Fibroblast of lung (primary cell): ENCODE measurements around the gene TUBGCP6. TPM values are rescaled to one million over a fixed set of nuclear protein-coding genes. Genes with fewer than 3 reads are reported as not detected.

Experiments used
- DNase-seq, 2 donors: peaks; one replicate each; pipeline versions ENCODE4 v3.0.0 to v3.0.0-alpha.2; 2010; ENCODE audit warnings: low read depth in 2 of 2
- H2AFZ ChIP-seq: 2 replicates; pipeline ENCODE4 v1.5.1; 2012; ENCODE audit warnings: low read length, control low read depth, inconsistent platforms
- H3K27ac ChIP-seq: 2 replicates; pipeline ENCODE4 v1.5.1; 2011; ENCODE audit warnings: low read length, control low read depth; ENCODE audit not compliant: insufficient read depth
- H3K27me3 ChIP-seq: 2 replicates; pipeline ENCODE4 v1.5.1; 2011; ENCODE audit warnings: mild to moderate bottlenecking, low read length; ENCODE audit not compliant: control insufficient read depth, insufficient read depth
- H3K36me3 ChIP-seq: 2 replicates; pipeline ENCODE4 v1.5.1; 2011; ENCODE audit warnings: low read length; ENCODE audit not compliant: control insufficient read depth, insufficient read depth
- H3K4me1 ChIP-seq: 2 replicates; pipeline ENCODE4 v1.5.1; 2011; ENCODE audit warnings: low read length; ENCODE audit not compliant: control insufficient read depth, insufficient read depth; ENCODE audit errors: extremely low read depth
- H3K4me2 ChIP-seq: 2 replicates; pipeline ENCODE4 v1.5.1; 2011; ENCODE audit warnings: low read length, control low read depth; ENCODE audit not compliant: insufficient read depth; ENCODE audit errors: extremely low read depth
- H3K4me3 ChIP-seq, 4 experiments: fragments of 200-600 bp in 1 of 4; sonication (generic) in 1 of 4; replicated peaks in 1 of 4; 2 replicates each; pipeline ENCODE4 v1.5.1; 2011 to 2016; ENCODE audit warnings: low read length in 4 of 4, low read depth in 3 of 4, mild to moderate bottlenecking in 3 of 4, control low read depth in 2 of 4, inconsistent platforms in 1 of 4, mixed read lengths in 1 of 4; ENCODE audit not compliant: insufficient read depth in 1 of 4; ENCODE audit errors: control extremely low read depth in 1 of 4
- H3K79me2 ChIP-seq: 2 replicates; pipeline ENCODE4 v1.5.1; 2012; ENCODE audit warnings: mild to moderate bottlenecking, low read length, inconsistent platforms; ENCODE audit not compliant: control insufficient read depth, insufficient read depth
- H3K9ac ChIP-seq: 2 replicates; pipeline ENCODE4 v1.5.1; 2011; ENCODE audit warnings: mild to moderate bottlenecking, low read length, control low read depth; ENCODE audit not compliant: insufficient read depth
- H3K9me3 ChIP-seq: 2 replicates; pipeline ENCODE4 v1.5.1; 2012; ENCODE audit warnings: low read depth, low read length; ENCODE audit not compliant: control insufficient read depth, insufficient read depth
- H4K20me1 ChIP-seq: 2 replicates; pipeline ENCODE4 v1.5.1; 2011; ENCODE audit warnings: low read length; ENCODE audit not compliant: control insufficient read depth, insufficient read depth; ENCODE audit errors: extremely low read depth
- CTCF ChIP-seq, 2 donors: IDR thresholded peaks in 1 of 2; conservative IDR thresholded peaks in 1 of 2; 1 replicate in 1 of 2; 2 replicates in 1 of 2; pipeline ENCODE4 v1.5.1; 2011 to 2012; ENCODE audit warnings: low read length in 2 of 2, control low read depth in 1 of 2, inconsistent platforms in 1 of 2, low read depth in 1 of 2, mild to moderate bottlenecking in 1 of 2
- EZH2 ChIP-seq: IDR thresholded peaks from 2 replicates; pipeline ENCODE4 v1.5.1; 2012; ENCODE audit warnings: low read length, control low read depth, mild to moderate bottlenecking; ENCODE audit errors: missing control alignments
- polyA plus RNA-seq, 2 donors: library from polyadenylated mRNA; depleted of rRNA in 1 of 2; stranded (reverse) in 1 of 2; unstranded in 1 of 2; fragments of >200 nt; gene quantifications; 2 replicates each; pipeline ENCODE4 v1.2.1, GENCODE V29; 2011 to 2012; ENCODE audit warnings: missing spikeins in 1 of 2
- total RNA-seq: library from RNA; depleted of rRNA; stranded (reverse); fragments of >200 nt; gene quantifications from 2 replicates; pipeline ENCODE4 v1.2.1, GENCODE V29; 2014

Gene TUBGCP6
- total and polyA plus RNA-seq, 2 donors (not counting 1 experiment from before 2014, with no cell fraction given), result 6.7 to 23.8 TPM

DNA sequence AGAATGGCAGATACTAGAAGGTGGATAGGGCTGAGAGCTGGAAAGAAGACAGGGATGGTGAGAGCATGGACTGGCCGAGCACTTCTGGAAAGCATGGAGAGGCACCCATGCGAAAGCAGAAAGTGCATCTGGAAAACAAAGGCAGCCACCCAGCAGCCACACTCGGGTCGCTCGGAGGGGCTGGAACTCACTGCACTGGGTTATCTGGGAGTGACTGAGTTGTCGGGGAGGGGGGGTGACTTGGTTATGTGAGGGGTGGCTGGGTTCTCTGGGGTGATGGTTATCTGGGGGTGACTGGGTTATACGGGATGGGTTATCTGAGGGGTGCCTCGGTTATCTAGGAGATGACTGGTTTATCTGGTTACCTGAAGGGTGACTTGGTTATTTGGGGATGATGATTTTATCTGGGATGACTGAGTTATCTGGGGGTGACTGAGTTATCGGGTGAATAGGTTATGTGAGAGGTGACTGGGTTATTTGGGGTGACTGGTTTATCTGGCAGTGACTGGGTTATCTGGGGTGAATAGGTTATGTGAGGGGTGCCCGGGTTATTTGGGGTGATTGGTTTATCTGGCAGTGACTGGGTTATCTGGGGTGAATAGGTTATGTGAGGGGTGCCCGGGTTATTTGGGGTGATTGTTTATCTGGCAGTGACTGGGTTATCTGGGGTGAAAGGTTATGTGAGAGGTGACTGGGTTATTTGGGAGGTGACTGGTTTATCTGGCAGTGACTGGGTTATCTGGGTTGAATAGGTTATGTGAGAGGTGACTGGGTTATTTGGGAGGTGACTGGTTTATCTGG lies 76.9 kb downstream of the TUBGCP6 start:
- Histone ChIP-seq H3K9me3 (no peaks in the 10 kb centered on the region), H3K4me1 (no peaks in the 10 kb centered on the region), H3K79me2 (no peaks in the 10 kb centered on the region), H3K27me3 (peaks cover 13% of the 10 kb centered on the region), H3K4me2 (no peak overlapping the region), H3K4me3 (no peak overlapping the region), H3K36me3 (no peaks in the 10 kb centered on the region), H4K20me1 (no peaks in the 10 kb centered on the region), H3K27ac (no peak overlapping the region), H3K9ac (no peak overlapping the region), H2AFZ (no peak overlapping the region)
- DNase-seq, result no peak
- no peak for TF ChIP-seq CTCF (conservative IDR thresholded peaks at IDR 0.05 in 1 of 2, IDR thresholded peaks at IDR 0.05 in 1 of 2; ENCODE audit: low read depth in 1 of 2, low read length in 2 of 2)
- TF ChIP-seq EZH2, result no peak

Other genes with a start within 250 kb of the TUBGCP6 start
- gene IL17REL, start 232.3 kb downstream of the TUBGCP6 start, total RNA-seq, result under 0.01 TPM in 1 of 2 replicates, not detected in the other
- gene IL17REL, start 232.3 kb downstream of the TUBGCP6 start, polyA plus RNA-seq, result not detected in 2 replicates
- not detected in 2 replicates for gene TTLL8, start 186.7 kb downstream of the TUBGCP6 start, total RNA-seq
- not detected in 2 replicates for gene TTLL8, start 186.7 kb downstream of the TUBGCP6 start, polyA plus RNA-seq
- under 0.01 TPM in 2 replicates for gene MLC1, start 159.6 kb downstream of the TUBGCP6 start, total RNA-seq
- not detected in 2 replicates for gene MLC1, start 159.6 kb downstream of the TUBGCP6 start, polyA plus RNA-seq
- 0.83 and 1.0 TPM in 2 replicates for gene MOV10L1, start 155.0 kb downstream of the TUBGCP6 start, total RNA-seq
- 0.03 and 0.40 TPM in 2 replicates for gene MOV10L1, start 155.0 kb downstream of the TUBGCP6 start, polyA plus RNA-seq
- gene PANX2, start 74.3 kb downstream of the TUBGCP6 start, total RNA-seq, result under 0.01 and 0.17 TPM in 2 replicates
- 0.44 and 0.45 TPM in 2 replicates for gene PANX2, start 74.3 kb downstream of the TUBGCP6 start, polyA plus RNA-seq
- gene TRABD, start 59.1 kb downstream of the TUBGCP6 start, total RNA-seq, result 15.2 and 17.2 TPM in 2 replicates
- gene TRABD, start 59.1 kb downstream of the TUBGCP6 start, polyA plus RNA-seq, result 11.8 and 17.6 TPM in 2 replicates
- 16.9 and 20.1 TPM in 2 replicates for gene SELENOO, start 44.0 kb downstream of the TUBGCP6 start, total RNA-seq
- gene SELENOO, start 44.0 kb downstream of the TUBGCP6 start, polyA plus RNA-seq, result 8.3 and 10.2 TPM in 2 replicates
- 19.3 and 27.6 TPM in 2 replicates for gene HDAC10, start 6.2 kb upstream of the TUBGCP6 start, total RNA-seq
- gene HDAC10, start 6.2 kb upstream of the TUBGCP6 start, polyA plus RNA-seq, result 5.1 and 6.7 TPM in 2 replicates
- gene MAPK12, start 16.7 kb upstream of the TUBGCP6 start, total RNA-seq, result 24.4 and 30.1 TPM in 2 replicates
- 16.4 and 21.5 TPM in 2 replicates for gene MAPK12, start 16.7 kb upstream of the TUBGCP6 start, polyA plus RNA-seq
- 5.9 and 7.6 TPM in 2 replicates for gene MAPK11, start 25.4 kb upstream of the TUBGCP6 start, total RNA-seq
- 2.6 and 4.1 TPM in 2 replicates for gene MAPK11, start 25.4 kb upstream of the TUBGCP6 start, polyA plus RNA-seq
- 130 and 209 TPM in 2 replicates for gene PLXNB2, start 62.6 kb upstream of the TUBGCP6 start, total RNA-seq
- 62.7 and 72.9 TPM in 2 replicates for gene PLXNB2, start 62.6 kb upstream of the TUBGCP6 start, polyA plus RNA-seq
- gene DENND6B, start 82.0 kb upstream of the TUBGCP6 start, total RNA-seq, result 2.0 and 2.1 TPM in 2 replicates
- gene DENND6B, start 82.0 kb upstream of the TUBGCP6 start, polyA plus RNA-seq, result 1.7 and 1.9 TPM in 2 replicates
- gene PPP6R2, start 98.3 kb upstream of the TUBGCP6 start, total RNA-seq, result 34.4 and 44.4 TPM in 2 replicates
- gene PPP6R2, start 98.3 kb upstream of the TUBGCP6 start, polyA plus RNA-seq, result 19.7 and 24.6 TPM in 2 replicates
- 69.1 and 75.8 TPM in 2 replicates for gene SBF1, start 230.0 kb upstream of the TUBGCP6 start, total RNA-seq
- gene SBF1, start 230.0 kb upstream of the TUBGCP6 start, polyA plus RNA-seq, result 13.5 and 18.7 TPM in 2 replicates
- 2.8 and 5.8 TPM in 2 replicates for gene ADM2, start 236.5 kb upstream of the TUBGCP6 start, total RNA-seq
- 0.67 and 0.73 TPM in 2 replicates for gene ADM2, start 236.5 kb upstream of the TUBGCP6 start, polyA plus RNA-seq
- under 0.01 and 0.17 TPM in 2 replicates for gene MIOX, start 241.8 kb upstream of the TUBGCP6 start, total RNA-seq
- 0.06 TPM in 1 of 2 replicates, not detected in the other for gene MIOX, start 241.8 kb upstream of the TUBGCP6 start, polyA plus RNA-seq